Psoas muscle (tissue), 8 donors: ENCODE data around the gene CCL22. TPM values are rescaled to one million over a fixed set of nuclear protein-coding genes. Genes with fewer than 3 reads are reported as not detected.

Source experiments
- ATAC-seq, 4 donors: fragments of 200-7000 bp; cut with Tn5 transposase; one replicate each; pipeline ENCODE4 v1.9.1; 2020; ENCODE audit warnings: moderate library complexity in 3 of 4, mild to moderate bottlenecking in 2 of 4
- DNase-seq, 2 donors: peaks; one replicate each; pipeline ENCODE4 v3.0.0-alpha.2; 2020
- H3K27ac ChIP-seq: fragments of 200-600 bp; one replicate; pipeline ENCODE4 v1.8.0; 2022
- H3K27me3 ChIP-seq, 3 donors: fragments of 200-600 bp in 1 of 3; one replicate each; pipeline versions ENCODE4 v1.6.1 to v1.8.0; 2013 to 2022; ENCODE audit warnings: low read length in 2 of 3, mild to moderate bottlenecking in 2 of 3, moderate library complexity in 1 of 3; ENCODE audit not compliant: insufficient read depth in 3 of 3
- H3K36me3 ChIP-seq, 2 donors: fragments of 200-600 bp in 1 of 2; one replicate each; pipeline versions ENCODE4 v1.6.1 to v1.8.0; 2013 to 2022; ENCODE audit warnings: low read depth in 1 of 2, mild to moderate bottlenecking in 1 of 2, moderate library complexity in 1 of 2; ENCODE audit not compliant: insufficient read depth in 1 of 2
- H3K4me1 ChIP-seq: fragments of 200-600 bp; one replicate; pipeline ENCODE4 v1.8.0; 2022
- H3K4me3 ChIP-seq: fragments of 200-600 bp; one replicate; pipeline ENCODE4 v1.8.0; 2022; ENCODE audit warnings: mild to moderate bottlenecking
- H3K9me3 ChIP-seq: fragments of 200-600 bp; one replicate; pipeline ENCODE4 v1.8.0; 2022
- WGBS, 3 donors: extraction: QIAGEN DNeasy Blood & Tissue Kit; methylation state at CpG; one replicate each; pipeline versions ENCODE4 v1.1.6 to v1.1.7; 2013; 5-methylcytosine and 5-hydroxymethylcytosine counted together
- intact Hi-C, 2 donors: fragments of 100-400 bp; cut with DNase I; formaldehyde crosslinking; loops; one replicate each; pipeline versions ENCODE4 v1.11.0 to v1.14.2; 2022
- long read RNA-seq, 2 donors: library from polyadenylated mRNA; unstranded; transcript quantifications; one replicate each; pipeline ENCODE4 v2.0.0, GENCODE V29; 2021
- polyA plus RNA-seq, 3 donors: library from polyadenylated mRNA; stranded (reverse); fragments of 200-250 nt; gene quantifications; one replicate each; pipeline ENCODE4 v1.2.3, GENCODE V29; 2013
- total RNA-seq, 4 donors: library from RNA; stranded (reverse); fragmentation: NEBNext Ultra II Directional in 2 of 4; extraction: Animal tissue kit (Norgen Biotek cat#: 25700) in 2 of 4; gene quantifications; one replicate each; pipeline versions ENCODE4 v1.2.1 to v1.2.4, GENCODE V29; 2021 to 2023
- TF ChIP-seq, protein P1 (sequence below): fragments of 200-600 bp; IDR thresholded peaks from one replicate; pipeline ENCODE4 v1.8.0; 2022; ENCODE audit warnings: antibody characterized with exemption
- donor health status: healthy with polysubstance abuse.
- donor health status: DM: no; HTN: no; CAD: no; lungs with moderate emphysema.
- donor health status: Bipolar disorder and iron deficiency.
- donor health status: healthy.
- donor health status: DM: yes; HTN: yes; CAD: no.
- donor health status: DM: no; HTN: no; CAD: no.
- donor health status: DM: no; HTN: no; CAD: no.
- donor health status: DM: yes; HTN: yes; CAD: no.

The CCL22 gene, protein sequence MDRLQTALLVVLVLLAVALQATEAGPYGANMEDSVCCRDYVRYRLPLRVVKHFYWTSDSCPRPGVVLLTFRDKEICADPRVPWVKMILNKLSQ
- total RNA-seq: under 1 TPM in 1 of 4 donors, not detected in 3; 0.12 TPM
- under 1 TPM in 1 of 3 donors, not detected in 2; 0.04 TPM for polyA plus RNA-seq
- long read RNA-seq, donor 1: 0 reads
- long read RNA-seq, donor 2: 0 reads

DNA sequence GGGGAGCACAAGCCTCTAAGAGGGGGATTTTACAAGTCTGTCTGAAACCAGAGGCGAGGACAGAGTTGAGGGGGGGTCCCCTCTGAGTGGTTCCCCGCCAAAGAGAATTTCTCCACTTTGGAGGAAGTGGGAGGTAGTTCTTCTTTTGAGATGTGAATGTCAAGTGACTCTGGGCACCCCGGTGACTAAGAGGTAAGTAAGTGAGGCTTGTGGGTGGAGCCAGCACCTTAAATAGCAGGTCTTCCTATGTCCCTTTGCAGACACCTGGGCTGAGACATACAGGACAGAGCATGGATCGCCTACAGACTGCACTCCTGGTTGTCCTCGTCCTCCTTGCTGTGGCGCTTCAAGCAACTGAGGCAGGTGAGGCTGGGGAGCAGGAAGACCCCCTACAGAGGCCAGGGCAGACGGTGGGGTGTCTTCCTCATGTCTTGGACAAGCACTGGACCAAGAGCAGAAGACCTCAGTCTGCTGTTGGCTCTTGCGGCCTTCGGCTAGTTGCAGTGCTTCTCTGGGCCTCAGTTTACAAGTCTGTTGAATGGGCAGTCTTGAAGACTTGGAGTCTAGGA lies at the start of gene CCL22:
TSS of gene CCL22 (plus strand) at position 257 of the 569 bp plus-strand sequence. CDS start at position 291, 34 bp downstream.
- no peaks in the 10 kb centered on the region for H3K27me3 ChIP-seq
- no peaks in the 10 kb centered on the region for H3K4me1 ChIP-seq
- no peaks in the 10 kb centered on the region for H3K9me3 ChIP-seq
- no peak for ATAC-seq
- WGBS, 3 donors: 84 to 88% (median 86%) methylated on average over 9 of the region's 9 CpGs
- intact Hi-C loops: no loop called here
- no peak within 1 kb of the TSS for H3K4me3 ChIP-seq
- DNase-seq: no peak
- TF ChIP-seq, protein P1, sequence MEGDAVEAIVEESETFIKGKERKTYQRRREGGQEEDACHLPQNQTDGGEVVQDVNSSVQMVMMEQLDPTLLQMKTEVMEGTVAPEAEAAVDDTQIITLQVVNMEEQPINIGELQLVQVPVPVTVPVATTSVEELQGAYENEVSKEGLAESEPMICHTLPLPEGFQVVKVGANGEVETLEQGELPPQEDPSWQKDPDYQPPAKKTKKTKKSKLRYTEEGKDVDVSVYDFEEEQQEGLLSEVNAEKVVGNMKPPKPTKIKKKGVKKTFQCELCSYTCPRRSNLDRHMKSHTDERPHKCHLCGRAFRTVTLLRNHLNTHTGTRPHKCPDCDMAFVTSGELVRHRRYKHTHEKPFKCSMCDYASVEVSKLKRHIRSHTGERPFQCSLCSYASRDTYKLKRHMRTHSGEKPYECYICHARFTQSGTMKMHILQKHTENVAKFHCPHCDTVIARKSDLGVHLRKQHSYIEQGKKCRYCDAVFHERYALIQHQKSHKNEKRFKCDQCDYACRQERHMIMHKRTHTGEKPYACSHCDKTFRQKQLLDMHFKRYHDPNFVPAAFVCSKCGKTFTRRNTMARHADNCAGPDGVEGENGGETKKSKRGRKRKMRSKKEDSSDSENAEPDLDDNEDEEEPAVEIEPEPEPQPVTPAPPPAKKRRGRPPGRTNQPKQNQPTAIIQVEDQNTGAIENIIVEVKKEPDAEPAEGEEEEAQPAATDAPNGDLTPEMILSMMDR: no peak
- H3K36me3 ChIP-seq: no peaks in the 10 kb centered on the region
- H3K27ac ChIP-seq: no peak within 1 kb of the TSS

DNA sequence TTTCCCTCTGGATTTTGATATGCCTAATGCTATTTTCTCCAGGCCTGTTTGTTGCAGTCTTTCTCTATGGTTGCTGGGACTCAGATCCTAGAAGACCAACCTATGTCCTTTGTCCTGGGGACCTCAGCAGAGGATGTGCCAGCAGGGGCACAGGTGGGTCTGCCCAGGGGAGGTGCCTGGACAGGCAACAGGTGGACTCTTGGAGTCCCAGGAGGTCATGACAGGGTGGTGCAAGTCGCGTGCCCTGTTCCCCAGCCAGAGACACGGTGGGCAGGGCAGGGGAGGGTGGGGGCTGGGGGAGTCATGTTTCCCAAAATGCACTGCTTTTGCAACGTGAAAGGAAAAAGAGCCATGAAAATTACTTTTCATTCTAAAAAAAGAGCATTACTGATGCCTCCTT lies 47.8 kb upstream of the CCL22 start:
- Histone ChIP-seq H3K36me3 (no peaks in the 10 kb centered on the region), H3K4me1 (no peaks in the 10 kb centered on the region), H3K9me3 (no peaks in the 10 kb centered on the region), H3K27ac (no peak overlapping the region), H3K27me3 (peaks cover 0 to 7% (median 4%) of the 10 kb centered on the region in 3 donors), H3K4me3 (no peak overlapping the region)
- DNase-seq: no peak
- WGBS, 3 donors: 23 to 28% (median 23%) methylated on average over 4 of the region's 4 CpGs
- intact Hi-C loops: no loop called here
- TF ChIP-seq, protein P1: no peak
- ATAC-seq: no peak

DNA sequence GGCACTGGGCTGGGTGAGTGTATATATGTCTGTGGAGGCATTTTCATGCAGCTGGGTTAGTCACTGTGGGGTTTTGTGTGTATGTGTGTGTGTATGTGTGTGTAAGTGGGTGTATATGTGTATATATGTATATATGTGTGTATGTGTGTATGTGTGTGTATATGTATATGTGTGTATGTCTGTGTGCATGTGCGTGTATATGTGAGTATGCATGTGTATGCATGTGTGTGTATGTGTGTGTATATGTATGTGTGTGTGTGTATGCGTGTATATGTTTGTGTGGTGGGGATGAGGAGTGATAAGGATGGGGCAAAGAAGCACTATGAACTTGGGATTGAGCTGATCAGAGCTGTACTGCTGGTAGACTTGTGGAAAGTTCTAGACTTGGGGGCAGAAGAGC lies 45.1 kb upstream of the CCL22 start:
- WGBS, 3 donors: 85 to 95% (median 92%) methylated on average over 2 of the region's 2 CpGs
- no peaks in the 10 kb centered on the region for H3K36me3 ChIP-seq
- H3K9me3 ChIP-seq: no peaks in the 10 kb centered on the region
- H3K4me3 ChIP-seq: no peak overlapping the region
- peaks cover 0 to 7% (median 4%) of the 10 kb centered on the region in 3 donors for H3K27me3 ChIP-seq
- ATAC-seq: no peak
- no peak overlapping the region for H3K27ac ChIP-seq
- intact Hi-C loops: no loop called here
- no peak for DNase-seq
- TF ChIP-seq, protein P1: no peak
- H3K4me1 ChIP-seq: no peaks in the 10 kb centered on the region

DNA sequence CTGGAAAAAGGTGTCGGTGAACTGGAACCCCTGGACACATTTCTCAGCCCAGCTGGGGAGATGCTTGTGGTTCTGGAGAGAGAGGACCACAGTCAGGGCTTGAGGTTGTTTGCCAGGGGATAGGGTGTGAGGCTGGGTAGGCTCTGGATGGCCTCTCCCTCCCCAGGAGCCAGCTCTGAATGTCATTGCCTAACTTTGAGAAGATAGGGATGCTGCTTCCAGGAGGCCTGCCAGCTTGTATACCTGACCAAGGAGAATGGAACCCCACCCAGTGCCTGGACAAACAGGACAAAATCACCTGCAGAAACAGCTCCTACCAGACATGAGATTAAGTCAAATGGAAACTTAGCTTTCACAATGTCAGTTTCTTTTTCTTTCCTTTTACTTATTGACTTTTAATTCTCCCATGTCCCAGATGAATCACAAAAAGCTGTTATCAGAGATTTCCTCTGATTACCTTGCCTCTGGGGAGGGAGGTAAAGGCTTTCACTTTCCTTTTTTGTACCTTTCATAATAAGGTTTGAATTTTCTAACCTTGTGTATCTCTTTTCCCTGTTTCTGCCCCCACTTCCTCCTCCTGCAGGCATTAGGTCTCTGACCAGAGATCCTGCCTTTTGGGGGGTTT lies 44.3 kb upstream of the CCL22 start:
- no peaks in the 10 kb centered on the region for H3K4me1 ChIP-seq
- H3K9me3 ChIP-seq: no peaks in the 10 kb centered on the region
- no peak overlapping the region for H3K27ac ChIP-seq
- TF ChIP-seq, protein P1: no peak
- 66 to 81% (median 72%) methylated on average over 1 of the region's 1 CpG for WGBS, 3 donors
- intact Hi-C loops: no loop called here
- H3K27me3 ChIP-seq: peaks cover 0 to 7% (median 4%) of the 10 kb centered on the region in 3 donors
- DNase-seq (no peak), ATAC-seq (no peak)
- H3K4me3 ChIP-seq: no peak overlapping the region
- no peaks in the 10 kb centered on the region for H3K36me3 ChIP-seq
